ENCODE results near the gene EVC2.

Gene EVC2

GRCh38 chr4:5716391-5716790, 8.0 kb upstream of the EVC2 start:
- TF ChIP-seq, protein P1, sequence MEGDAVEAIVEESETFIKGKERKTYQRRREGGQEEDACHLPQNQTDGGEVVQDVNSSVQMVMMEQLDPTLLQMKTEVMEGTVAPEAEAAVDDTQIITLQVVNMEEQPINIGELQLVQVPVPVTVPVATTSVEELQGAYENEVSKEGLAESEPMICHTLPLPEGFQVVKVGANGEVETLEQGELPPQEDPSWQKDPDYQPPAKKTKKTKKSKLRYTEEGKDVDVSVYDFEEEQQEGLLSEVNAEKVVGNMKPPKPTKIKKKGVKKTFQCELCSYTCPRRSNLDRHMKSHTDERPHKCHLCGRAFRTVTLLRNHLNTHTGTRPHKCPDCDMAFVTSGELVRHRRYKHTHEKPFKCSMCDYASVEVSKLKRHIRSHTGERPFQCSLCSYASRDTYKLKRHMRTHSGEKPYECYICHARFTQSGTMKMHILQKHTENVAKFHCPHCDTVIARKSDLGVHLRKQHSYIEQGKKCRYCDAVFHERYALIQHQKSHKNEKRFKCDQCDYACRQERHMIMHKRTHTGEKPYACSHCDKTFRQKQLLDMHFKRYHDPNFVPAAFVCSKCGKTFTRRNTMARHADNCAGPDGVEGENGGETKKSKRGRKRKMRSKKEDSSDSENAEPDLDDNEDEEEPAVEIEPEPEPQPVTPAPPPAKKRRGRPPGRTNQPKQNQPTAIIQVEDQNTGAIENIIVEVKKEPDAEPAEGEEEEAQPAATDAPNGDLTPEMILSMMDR (IDR thresholded peaks at IDR 0.05; ENCODE audit: control extremely low read depth, extremely low read depth, low read depth, missing control alignments), result no peak
- CTCF ChIA-PET, result interaction anchor here (1.3 kb wide), 1 partner anchor 9 kb away, joined by 3 read pairs; no protein-coding TSS in a partner anchor
- no peak for DNase-seq (ENCODE audit: extremely low spot score)
- POLR2A ChIA-PET, result no interaction called here

DNA sequence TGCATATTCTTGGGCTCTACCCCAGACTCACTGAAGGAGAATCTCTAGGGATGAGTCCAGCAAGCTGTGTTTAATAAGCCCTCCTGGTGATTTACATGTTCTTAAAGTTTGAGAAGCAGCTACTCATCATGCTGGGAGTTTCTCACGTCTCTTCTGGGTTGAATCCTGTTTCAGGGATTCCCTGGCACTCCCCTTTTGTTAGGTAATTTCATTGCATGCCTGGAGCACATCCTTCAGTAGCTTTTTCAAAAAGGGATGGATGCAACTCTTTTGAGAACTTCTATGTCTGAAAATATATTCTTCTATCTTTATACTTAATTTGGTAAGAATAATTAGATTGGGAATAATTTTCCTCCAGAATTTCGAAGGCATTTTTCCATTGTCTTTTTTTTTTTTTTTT, 7.0 kb upstream of the EVC2 start:
- ChIA-PET CTCF (interaction anchor here (1.3 kb wide), 1 partner anchor 7 kb away, joined by 3 read pairs; no protein-coding TSS in a partner anchor), POLR2A (no interaction called here)
- TF ChIP-seq, protein P1 (IDR thresholded peaks at IDR 0.05; ENCODE audit: control extremely low read depth, extremely low read depth, low read depth, missing control alignments), result no peak
- DNase-seq (ENCODE audit: extremely low spot score), result no peak

- no peak for DNase-seq (ENCODE audit: extremely low spot score)
- ChIA-PET CTCF (no interaction called here), POLR2A (no interaction called here)
- TF ChIP-seq, protein P1 (IDR thresholded peaks at IDR 0.05; ENCODE audit: control extremely low read depth, extremely low read depth, low read depth, missing control alignments), result no peak
Measured at GRCh38 chr4:5713861-5714260, 5.5 kb upstream of the EVC2 start.

GRCh38 chr4:5712931-5713330, 4.6 kb upstream of the EVC2 start:
- TF ChIP-seq, protein P1 (IDR thresholded peaks at IDR 0.05; ENCODE audit: control extremely low read depth, extremely low read depth, low read depth, missing control alignments), result no peak
- POLR2A ChIA-PET, result no interaction called here
- CTCF ChIA-PET, result no interaction called here
- no peak for DNase-seq (ENCODE audit: extremely low spot score)

DNA sequence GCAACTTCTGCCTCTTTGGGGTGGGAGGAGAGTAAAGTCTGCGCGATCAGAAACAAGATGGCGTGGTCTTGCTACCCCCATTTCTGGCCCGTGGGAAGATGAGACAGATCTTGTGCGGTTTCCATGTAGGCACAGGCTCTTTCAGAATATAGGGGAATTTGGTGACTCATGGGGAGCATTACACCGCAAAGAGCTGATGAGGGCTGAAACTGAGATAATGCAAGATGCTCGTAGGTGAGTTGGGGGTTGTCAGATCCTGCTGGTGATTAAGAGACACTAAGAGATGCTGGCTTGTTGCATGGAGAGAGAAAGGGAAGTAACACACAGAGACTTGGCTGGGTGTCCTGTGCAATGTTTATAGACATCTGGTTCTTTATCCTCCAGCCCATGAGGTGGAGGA, 4.2 kb upstream of the EVC2 start:
- CTCF ChIA-PET, result no interaction called here

DNA sequence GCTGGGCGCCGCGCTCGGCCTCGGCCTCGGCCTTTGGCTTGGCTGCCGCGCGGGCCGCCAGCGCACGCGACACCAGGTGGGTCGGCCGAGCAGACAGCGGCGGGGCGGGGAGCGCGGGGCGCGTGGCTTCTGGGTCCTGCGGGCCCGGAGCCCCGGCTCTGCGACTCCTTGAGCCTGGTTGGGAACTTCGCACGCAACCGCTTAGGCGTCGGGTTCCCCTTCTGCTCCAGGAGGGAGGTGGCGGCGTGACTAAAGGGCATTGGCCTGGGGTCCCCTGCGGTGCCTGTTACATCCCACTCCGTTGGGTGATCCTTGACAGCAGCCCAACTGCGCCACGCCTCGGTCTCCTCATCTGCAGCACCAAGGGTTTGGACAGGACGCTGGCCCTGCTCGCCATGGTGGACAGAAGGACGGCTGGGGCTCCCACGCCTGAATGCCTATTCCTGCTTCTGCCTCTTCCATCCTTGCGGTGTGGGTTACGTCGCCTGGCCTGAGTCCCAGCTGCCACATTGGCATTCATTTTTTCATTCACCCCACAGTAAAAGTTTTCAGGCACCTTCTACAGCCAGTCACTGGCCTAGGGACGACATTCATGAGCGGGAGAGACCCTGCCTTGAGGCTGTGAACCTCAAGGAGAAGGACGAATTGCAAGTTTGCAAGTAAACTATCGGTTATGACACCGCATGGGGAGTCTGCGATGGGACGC, 3.3 kb upstream of the EVC2 start:
- ChIA-PET POLR2A (no interaction called here), CTCF (no interaction called here)
- TF ChIP-seq, protein P1 (IDR thresholded peaks at IDR 0.05; ENCODE audit: control extremely low read depth, extremely low read depth, low read depth, missing control alignments), result no peak
- DNase-seq (ENCODE audit: extremely low spot score), result no peak

More for the DNA sequence above, 4.2 kb upstream of the EVC2 start:
- TF ChIP-seq, protein P1 (IDR thresholded peaks at IDR 0.05; ENCODE audit: control extremely low read depth, extremely low read depth, low read depth, missing control alignments), result no peak
- DNase-seq (ENCODE audit: extremely low spot score), result no peak
- POLR2A ChIA-PET, result no interaction called here

Measured in GM10248 (cell line).